Activated CD8-positive, alpha-beta memory T cell treated with anti-CD3 and anti-CD28 coated beads for 1 hour (primary cell): ENCODE measurements around the gene UNK.
"Not testable (repeated sequence)": the region's sequence is repeated elsewhere in the genome, so short reads cannot be mapped to it uniquely, and the experiment has no call there.

Source experiments
- DNase-seq, 2 donors: peaks; one replicate each; pipeline ENCODE4 v3.0.0-alpha.2; 2020; ENCODE audit warnings: low read depth in 1 of 2; ENCODE audit errors: extremely low read depth in 1 of 2

UNK gene

GRCh38 chr17:75753514-75754377 lies 30.9 kb upstream of the UNK start:
- peak in 1 of 2 donors; percentile 62 for DNase-seq

- DNase-seq, result no peak
Observed at GRCh38 chr17:75754378-75755204, 30.0 kb upstream of the UNK start.

DNA sequence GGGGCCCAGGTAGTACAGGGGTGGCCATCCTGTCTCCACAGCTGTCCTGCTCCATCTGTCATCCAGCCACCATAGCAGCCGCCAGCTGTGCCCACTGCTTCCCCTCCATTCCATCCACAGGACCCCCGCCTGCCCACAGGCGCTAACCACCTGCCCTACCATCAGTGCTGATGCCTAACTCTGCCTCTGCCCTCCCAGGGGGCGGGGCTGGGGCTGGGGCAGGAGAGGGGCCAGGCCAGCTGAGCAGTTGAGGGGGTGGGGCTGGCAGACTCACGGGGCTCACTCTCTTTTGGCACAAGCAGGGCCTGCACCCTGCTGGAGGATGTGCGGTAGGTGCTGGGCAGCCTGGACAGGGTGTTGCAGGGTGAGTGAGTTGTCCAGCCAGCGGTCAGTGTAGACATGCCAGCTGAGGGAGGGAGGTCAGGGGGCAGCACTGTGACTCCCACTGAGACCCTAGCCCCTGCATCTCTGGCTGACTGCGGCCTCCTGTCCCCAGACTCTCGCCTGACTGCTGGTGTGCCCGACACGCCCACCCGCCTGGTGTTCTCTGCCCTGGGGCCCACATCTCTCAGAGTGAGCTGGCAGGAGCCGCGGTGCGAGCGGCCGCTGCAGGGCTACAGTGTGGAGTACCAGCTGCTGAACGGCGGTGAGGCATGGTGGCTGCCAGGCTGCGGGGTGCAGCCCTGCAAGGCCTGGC lies 29.3 kb upstream of the UNK start:
- no peak for DNase-seq

DNA sequence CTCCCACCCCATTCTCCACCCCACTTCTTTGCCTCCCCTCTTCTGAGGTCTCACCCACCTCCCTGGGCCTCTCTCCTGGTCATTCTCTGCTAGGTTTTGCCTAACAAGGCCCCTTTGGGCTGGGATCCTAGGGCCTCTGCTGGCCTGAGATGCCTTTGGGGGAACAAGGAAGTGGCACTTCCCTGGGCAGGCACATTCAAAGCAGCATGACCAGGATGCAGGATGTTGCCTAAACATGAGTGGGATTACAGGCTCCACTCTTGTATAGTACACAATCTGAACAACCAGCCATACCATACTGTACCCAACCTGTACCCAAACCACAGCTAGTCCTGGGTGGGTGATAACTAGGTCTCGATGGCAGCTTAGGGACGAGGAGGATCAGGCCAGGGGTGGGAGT lies 28.6 kb upstream of the UNK start:
- no peak for DNase-seq

DNA sequence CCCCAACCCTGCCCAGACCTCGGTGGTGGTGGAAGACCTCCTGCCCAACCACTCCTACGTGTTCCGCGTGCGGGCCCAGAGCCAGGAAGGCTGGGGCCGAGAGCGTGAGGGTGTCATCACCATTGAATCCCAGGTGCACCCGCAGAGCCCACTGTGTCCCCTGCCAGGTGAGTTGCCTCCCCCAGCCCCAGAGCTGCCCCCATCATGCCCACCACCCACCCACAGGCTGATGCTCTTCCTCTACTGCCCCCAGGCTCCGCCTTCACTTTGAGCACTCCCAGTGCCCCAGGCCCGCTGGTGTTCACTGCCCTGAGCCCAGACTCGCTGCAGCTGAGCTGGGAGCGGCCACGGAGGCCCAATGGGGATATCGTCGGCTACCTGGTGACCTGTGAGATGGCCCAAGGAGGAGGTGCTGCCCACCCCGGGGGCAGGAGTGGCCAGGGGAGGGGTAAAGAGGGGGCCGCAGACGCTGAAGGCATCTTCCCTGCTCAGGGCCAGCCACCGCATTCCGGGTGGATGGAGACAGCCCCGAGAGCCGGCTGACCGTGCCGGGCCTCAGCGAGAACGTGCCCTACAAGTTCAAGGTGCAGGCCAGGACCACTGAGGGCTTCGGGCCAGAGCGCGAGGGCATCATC lies 28.0 kb upstream of the UNK start:
- no peak for DNase-seq

DNA sequence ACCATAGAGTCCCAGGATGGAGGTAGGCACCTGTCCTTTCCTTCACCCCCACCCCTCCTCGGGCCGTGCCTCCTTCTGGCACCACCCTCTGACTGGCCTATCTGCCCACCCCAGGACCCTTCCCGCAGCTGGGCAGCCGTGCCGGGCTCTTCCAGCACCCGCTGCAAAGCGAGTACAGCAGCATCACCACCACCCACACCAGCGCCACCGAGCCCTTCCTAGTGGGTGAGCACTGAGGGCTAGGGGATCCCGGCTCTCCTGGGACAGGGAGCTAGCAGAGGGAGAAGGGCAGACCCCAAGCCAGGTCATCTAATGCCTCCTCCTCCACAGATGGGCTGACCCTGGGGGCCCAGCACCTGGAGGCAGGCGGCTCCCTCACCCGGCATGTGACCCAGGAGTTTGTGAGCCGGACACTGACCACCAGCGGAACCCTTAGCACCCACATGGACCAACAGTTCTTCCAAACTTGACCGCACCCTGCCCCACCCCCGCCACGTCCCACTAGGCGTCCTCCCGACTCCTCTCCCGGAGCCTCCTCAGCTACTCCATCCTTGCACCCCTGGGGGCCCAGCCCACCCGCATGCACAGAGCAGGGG lies 27.4 kb upstream of the UNK start:
- DNase-seq, result no peak

DNA sequence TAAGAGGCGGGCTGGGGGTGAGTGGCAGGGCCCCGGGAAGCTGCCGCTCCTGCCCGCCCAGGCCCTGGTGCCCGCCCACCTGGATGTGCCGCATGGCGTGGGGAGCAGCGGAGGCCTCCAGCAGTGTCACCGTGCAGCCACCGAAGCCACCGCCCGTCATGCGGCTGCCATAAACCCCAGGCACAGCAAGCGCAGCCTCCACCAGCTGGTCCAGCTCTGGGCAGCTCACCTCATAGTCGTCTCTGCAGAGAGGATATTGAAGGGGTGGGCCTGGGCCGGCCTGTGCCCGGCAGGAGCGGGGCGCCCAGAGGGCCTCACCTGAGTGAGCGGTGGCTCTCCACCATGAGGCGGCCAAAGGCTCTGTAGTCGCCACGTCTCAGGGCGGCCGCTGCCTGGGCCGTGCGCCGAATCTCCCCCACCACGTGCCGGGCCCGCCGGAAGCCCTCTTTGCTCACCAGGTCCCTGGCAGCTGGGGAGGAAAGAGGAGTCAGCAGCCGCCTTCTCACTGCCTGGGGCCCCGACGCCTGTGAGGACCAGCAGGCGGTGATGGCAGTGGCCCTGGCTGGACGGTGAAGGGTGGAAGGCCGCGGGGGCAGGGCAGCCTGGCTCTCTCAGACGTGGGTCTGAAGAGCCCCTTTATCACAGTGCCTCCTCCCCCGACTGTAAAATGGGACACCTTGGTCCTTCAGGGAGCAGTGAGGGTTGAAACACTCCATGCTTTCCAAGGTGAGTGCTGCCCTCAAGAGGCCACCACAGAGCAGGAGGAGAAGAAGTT lies 26.3 kb upstream of the UNK start:
- DNase-seq, result no peak

GRCh38 chr17:75759457-75759856 lies 25.1 kb upstream of the UNK start:
- no peak for DNase-seq

DNA sequence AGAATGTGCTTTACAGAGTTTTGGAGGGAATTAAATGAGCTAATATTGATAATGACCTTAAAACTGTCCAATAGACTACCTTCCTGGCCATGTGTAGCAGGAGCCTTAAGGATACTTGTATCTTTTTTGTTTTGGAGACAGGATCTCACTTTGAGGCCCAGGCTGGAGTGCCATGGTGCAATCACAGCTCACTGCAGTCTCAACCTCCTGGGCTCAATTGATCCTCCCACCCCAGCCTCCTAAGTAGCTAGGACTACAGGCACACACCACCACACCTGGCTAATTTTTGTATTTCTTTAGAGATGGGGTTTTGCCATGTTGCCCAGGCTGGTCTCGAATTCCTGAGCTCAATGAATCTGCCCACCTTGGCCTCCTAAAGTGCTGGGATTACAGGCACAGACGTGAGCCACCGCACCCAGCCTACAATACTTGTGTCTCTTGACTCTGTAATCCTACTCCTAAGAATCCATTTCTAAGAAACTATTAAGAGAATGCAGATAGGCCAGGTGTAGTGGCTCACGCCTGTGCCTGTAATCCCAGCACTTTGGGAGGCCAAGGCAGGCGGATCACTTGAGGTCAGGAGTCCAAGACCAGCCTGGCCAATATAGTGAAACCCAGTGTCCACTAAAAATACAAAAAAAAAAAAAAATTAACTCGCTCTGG lies 24.5 kb upstream of the UNK start:
- DNase-seq, result not testable (repeated sequence)

DNA sequence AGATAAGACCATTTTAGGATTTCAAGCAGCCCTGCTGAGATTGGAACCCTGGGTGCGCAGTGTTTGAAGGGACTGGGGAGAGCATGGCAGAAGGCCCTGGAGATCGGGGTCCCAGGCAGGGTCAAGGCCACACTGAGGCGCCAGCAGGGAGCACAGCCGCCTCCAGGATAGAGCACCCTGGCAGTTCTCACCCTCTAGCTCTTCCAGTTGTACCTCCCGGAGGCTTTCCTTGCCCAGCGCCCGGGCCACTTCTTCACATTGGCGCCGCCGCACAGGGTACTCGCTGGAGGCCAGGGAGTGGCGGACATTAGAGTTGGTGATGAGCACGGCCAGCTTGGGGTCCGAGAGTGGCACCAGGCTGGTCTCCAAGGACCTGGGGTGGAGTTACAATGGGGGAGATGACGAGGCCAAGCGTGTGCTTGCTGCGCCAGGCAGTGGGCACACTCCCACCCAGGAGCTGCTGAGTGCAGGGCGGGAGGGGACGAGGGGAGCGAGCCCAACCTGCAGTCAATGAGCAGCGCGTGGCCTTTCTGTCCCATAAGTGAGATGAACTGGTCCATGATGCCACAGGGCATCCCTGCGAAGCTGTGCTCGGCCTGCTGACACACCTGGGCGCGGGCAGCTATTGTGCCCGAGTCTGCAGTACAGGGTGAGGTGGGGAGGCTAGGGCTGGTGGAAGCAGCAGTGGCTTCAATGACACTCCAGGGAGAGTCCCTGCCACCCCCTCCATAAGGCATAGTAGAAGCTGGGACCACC lies 21.9 kb upstream of the UNK start:
- DNase-seq, result no peak

DNA sequence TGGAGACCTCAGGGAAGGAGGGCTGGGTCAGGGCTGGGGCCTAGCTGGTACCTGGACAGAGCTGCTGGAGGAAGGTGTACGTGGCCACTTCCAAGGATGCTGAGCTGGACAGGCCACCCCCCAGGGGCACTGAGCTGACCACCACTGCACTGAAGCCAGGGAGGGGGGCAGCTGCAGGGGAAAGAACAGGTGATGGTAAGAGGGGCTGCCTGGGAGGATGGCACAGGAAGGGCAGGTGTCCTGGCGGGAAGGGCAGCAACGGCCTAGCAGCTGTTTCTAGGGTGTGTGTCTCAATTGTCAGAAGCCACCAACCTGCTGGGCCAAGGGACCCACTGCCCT lies 21.4 kb upstream of the UNK start:
- no peak for DNase-seq

DNA sequence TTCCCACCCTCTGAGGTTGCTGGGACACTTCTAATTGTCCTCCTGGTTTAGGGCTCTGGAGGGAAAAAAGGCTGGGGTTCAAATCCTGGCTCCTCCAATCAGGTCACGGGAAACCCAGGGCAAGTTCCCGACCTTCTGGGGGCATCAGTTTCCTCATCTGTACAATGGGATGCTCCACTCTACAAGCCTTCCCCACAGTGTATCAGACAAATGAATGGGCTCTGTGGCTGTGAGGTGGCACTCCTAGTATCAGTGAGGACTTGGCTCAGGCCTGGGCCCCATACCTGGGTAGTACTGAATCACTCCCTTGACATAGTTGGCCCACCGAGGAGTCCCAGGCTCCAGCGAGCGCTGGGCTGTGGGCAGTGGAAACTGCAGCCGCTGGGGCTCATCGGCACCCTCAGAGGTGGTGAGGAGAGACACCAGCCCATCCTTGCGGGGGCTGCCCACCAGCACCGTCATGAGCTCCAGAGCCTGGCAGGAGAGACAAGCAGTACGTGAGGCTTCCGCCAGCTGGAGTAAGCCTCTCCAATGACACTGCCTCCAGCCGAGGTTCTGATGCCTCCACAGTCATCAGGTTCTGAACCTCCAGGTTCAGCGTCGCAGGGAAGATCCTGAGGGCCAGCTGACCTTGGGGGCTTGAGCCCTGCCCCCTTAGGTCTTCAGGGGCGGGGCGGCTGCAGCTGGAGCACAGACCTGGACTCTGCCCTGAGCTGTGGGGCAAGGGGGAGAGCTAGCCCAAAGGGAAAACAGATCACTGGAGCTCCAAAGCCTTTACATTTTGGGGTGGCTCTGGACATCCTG lies 20.8 kb upstream of the UNK start:
- DNase-seq, result no peak

DNA sequence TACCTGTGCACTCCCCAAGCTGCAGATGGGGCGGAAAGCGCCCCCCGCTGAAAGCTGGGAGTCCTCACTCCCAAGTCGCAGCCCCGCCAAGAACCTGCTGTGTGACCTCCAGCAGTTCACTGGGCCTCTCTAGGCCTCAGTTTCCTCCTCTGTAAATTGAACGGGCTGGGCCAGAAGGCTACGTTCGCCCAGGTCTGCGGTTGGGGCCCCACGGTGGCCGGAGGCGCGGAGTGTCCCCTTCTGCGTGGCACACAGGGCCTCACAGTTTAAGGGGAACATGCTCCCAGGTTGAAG lies 20.2 kb upstream of the UNK start:
- no peak for DNase-seq

DNA sequence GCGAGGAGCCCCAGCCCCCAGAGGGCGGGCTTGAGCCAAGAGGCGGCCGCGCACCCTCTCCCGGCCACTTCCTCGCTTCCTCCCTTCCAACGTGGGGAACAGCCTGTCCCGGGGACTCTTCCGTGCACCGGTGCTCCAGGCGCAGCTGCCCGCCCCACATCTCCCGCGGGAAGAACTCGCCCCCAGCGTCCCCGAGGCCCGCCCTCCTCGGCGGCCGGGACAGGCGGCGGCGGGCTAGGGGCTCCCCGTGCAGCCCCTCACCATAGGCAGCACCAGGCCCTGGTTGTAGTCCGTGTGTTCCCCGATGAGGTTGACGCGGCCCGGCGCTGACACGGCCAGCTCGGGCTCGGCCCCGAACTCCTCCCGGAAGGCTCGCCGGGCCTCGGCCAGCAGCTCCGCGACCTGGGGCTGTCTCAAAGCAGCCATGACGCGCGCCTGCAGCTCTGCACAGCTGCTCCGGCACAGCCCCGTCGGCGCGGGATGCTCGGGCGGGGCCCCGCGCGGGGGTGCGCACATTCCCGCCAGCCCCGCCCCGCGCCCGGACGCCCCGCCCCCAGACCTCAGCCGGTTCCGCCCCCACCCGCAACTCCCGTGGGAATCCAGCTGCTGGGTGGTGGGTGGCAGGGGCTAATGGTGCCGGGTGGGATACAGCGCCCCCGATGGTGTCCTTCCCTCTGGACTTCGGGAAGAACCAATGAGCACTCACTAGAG lies 19.7 kb upstream of the UNK start, which contains the start of gene GALK1:
Gene GALK1 (minus strand): TSS at position 482 of the 711 bp plus-strand sequence. CDS start 56 bp downstream, at position 426.
- peak in 1 of 2 donors; percentile 67 for DNase-seq

DNA sequence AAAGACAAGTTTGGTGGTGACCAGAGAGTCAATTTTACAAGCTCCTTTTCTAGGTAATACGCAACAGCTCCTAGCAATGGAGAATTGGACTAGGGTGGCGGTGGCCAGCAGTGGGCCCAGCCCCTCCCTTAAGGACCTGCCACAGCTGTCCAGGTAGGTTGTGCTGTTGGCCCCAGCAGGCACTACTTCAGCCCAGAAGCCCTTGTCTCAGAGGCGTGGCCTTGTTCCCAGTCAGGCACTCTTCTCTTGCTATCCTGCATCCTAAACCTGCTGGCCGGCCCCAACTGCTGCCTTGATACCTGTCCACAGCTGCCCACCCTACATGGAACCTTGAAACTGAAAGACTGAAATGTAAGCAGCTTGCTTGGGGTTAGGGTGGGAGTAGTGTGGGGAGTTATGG lies 18.6 kb upstream of the UNK start:
- DNase-seq, result no peak

GRCh38 chr17:75767881-75768280 lies 16.7 kb upstream of the UNK start:
- no peak for DNase-seq

GRCh38 chr17:75769536-75769935 lies 15.1 kb upstream of the UNK start:
- DNase-seq, result no peak
